Vagina (tissue), 2 donors: ENCODE data around the gene GRAMD1B. TPM values are rescaled to one million over a fixed set of nuclear protein-coding genes. Genes with fewer than 3 reads are reported as not detected.

Source experiments
- DNase-seq, 2 donors: peaks; one replicate each; pipeline ENCODE4 v3.0.0-alpha.2; 2017; ENCODE audit errors: extremely low spot score in 2 of 2
- H3K27ac ChIP-seq: fragments of 200-600 bp; sonication (generic); one replicate; pipeline ENCODE4 v1.5.1; 2019
- H3K27me3 ChIP-seq: fragments of 200-600 bp; sonication (generic); one replicate; pipeline ENCODE4 v1.5.1; 2019
- H3K36me3 ChIP-seq, 2 donors: fragments of 200-600 bp; sonication (generic); one replicate each; pipeline ENCODE4 v1.5.1; 2017 to 2019
- H3K4me1 ChIP-seq: fragments of 200-600 bp; sonication (generic); one replicate; pipeline ENCODE4 v1.5.1; 2019
- H3K4me3 ChIP-seq, 2 donors: fragments of 200-600 bp; sonication (generic); 1 replicate in 1 of 2; 2 replicates in 1 of 2; pipeline ENCODE4 v1.5.1; 2016 to 2019
- H3K9me3 ChIP-seq: fragments of 200-600 bp; sonication (generic); one replicate; pipeline ENCODE4 v1.5.1; 2019
- POLR2A ChIP-seq, 2 donors: fragments of 450-650 bp; IDR thresholded peaks; one replicate each; pipeline ENCODE4 v1.6.1; 2017; ENCODE audit warnings: antibody characterized with exemption in 2 of 2, mild to moderate bottlenecking in 2 of 2, moderate library complexity in 2 of 2
- POLR2AphosphoS5 ChIP-seq, 2 donors: sonication (generic); formaldehyde crosslinking; IDR thresholded peaks; one replicate each; pipeline ENCODE4 v1.9.0; 2017; ENCODE audit warnings: antibody characterized with exemption in 2 of 2, mild to moderate bottlenecking in 2 of 2, low read depth in 1 of 2; ENCODE audit not compliant: insufficient read depth in 1 of 2
- intact Hi-C: fragments of 100-400 bp; cut with DNase I; formaldehyde crosslinking; loops from one replicate; pipeline ENCODE4 v1.15.1; 2023
- total RNA-seq: library from RNA; depleted of rRNA; stranded (reverse); fragments of >200 nt; gene quantifications from one replicate; pipeline ENCODE4 v1.2.3, GENCODE V29; 2016
- TF ChIP-seq, protein P1 (sequence below), 3 experiments: fragments of 450-650 bp in 2 of 3; fragments of 200-600 bp in 1 of 3; sonication (generic) in 1 of 3; IDR thresholded peaks; one replicate each; pipeline ENCODE4 v1.5.1; 2017 to 2019; ENCODE audit warnings: antibody characterized with exemption in 3 of 3, mild to moderate bottlenecking in 2 of 3, moderate library complexity in 2 of 3

Gene GRAMD1B
- total RNA-seq, 1 donor from 2014 or later, result 4.9 TPM

DNA sequence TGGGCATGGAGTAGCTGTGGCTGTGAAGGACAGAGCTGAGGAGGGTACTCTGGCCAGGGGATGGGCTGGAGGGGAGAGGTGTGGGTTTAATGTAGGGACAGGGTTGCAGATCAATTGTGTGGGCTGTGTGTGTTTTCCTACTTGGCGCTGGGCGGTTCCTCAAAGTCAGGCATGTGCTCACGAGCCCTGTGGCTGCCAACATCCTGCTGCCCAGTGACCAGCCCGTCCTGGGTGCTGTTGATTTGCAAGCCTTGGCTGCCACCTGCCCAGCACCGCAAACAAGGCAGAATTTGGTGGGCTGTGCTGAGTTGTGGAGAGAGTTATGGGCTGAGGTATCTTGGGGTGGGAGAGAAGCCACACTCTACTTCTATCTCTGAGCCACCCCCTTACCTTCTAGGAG is 155.1 kb downstream of the GRAMD1B start:
- H3K9me3 ChIP-seq, result no peaks in the 10 kb centered on the region
- intact Hi-C loops, result no loop called here
- H3K4me3 ChIP-seq, result no peak overlapping the region
- H3K4me1 ChIP-seq, result peaks cover 9% of the 10 kb centered on the region
- DNase-seq, result no peak
- no peak overlapping the region for H3K27ac ChIP-seq
- no peaks in the 10 kb centered on the region for H3K36me3 ChIP-seq
- no peaks in the 10 kb centered on the region for H3K27me3 ChIP-seq
- TF ChIP-seq POLR2AphosphoS5 (IDR thresholded peaks at IDR 0.05; ENCODE audit: insufficient read depth in 1 of 2, low read depth in 1 of 2) (no peak), POLR2A (IDR thresholded peaks at IDR 0.05) (no peak)
- TF ChIP-seq, protein P1, sequence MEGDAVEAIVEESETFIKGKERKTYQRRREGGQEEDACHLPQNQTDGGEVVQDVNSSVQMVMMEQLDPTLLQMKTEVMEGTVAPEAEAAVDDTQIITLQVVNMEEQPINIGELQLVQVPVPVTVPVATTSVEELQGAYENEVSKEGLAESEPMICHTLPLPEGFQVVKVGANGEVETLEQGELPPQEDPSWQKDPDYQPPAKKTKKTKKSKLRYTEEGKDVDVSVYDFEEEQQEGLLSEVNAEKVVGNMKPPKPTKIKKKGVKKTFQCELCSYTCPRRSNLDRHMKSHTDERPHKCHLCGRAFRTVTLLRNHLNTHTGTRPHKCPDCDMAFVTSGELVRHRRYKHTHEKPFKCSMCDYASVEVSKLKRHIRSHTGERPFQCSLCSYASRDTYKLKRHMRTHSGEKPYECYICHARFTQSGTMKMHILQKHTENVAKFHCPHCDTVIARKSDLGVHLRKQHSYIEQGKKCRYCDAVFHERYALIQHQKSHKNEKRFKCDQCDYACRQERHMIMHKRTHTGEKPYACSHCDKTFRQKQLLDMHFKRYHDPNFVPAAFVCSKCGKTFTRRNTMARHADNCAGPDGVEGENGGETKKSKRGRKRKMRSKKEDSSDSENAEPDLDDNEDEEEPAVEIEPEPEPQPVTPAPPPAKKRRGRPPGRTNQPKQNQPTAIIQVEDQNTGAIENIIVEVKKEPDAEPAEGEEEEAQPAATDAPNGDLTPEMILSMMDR (IDR thresholded peaks at IDR 0.05), result no peak

DNA sequence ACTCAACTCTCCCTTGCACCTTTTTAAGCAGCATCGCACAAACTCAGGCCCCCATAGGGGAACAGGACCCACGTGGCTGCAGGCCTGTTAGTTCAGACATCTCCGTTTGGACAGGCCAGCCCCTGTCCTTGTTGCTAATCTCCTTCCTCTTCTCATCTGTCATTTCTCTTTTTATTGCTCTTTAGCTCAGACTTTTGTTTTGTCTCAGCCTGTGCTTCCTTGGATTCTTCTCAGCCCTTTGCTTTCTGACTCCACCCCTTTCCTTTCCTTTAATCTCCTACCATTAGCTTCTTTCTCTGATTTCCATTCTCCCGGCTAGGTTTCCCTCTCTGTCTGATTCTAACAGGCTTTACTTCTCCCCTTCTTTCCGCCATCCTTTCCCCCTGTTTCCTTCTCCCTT is 155.6 kb downstream of the GRAMD1B start:
- Histone ChIP-seq H3K27me3 (no peaks in the 10 kb centered on the region), H3K4me1 (peaks cover 14% of the 10 kb centered on the region), H3K27ac (no peak overlapping the region), H3K9me3 (no peaks in the 10 kb centered on the region), H3K4me3 (no peak overlapping the region), H3K36me3 (no peaks in the 10 kb centered on the region)
- TF ChIP-seq POLR2A (IDR thresholded peaks at IDR 0.05) (no peak), POLR2AphosphoS5 (IDR thresholded peaks at IDR 0.05; ENCODE audit: insufficient read depth in 1 of 2, low read depth in 1 of 2) (no peak)
- TF ChIP-seq, protein P1 (IDR thresholded peaks at IDR 0.05), result no peak
- intact Hi-C loops, result no loop called here
- DNase-seq, result no peak

DNA sequence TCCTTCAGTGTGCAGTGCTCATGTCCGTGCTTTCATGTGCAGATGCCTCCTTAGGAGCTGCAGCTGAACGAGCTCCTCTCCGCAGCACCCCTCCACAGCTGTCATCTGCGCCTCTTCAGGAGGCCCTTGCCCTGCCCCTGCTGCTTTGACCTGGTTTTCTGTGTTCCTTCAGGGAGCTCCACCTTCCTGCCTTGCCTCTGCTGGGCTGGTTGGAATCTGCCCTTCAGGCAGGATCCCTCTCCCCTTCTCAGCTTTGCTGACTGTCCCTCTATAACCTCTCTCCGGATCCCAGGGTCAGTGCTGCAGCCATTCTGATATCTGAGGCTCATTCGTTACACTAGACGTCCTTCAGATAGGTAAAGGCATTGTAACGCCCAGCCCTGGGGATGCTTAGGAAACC is 156.5 kb downstream of the GRAMD1B start:
- Histone ChIP-seq H3K9me3 (no peaks in the 10 kb centered on the region), H3K27ac (no peak overlapping the region), H3K36me3 (no peaks in the 10 kb centered on the region), H3K4me1 (peaks cover 16% of the 10 kb centered on the region), H3K27me3 (no peaks in the 10 kb centered on the region), H3K4me3 (no peak overlapping the region)
- intact Hi-C loops, result no loop called here
- DNase-seq, result no peak
- no peak for TF ChIP-seq POLR2AphosphoS5 (IDR thresholded peaks at IDR 0.05; ENCODE audit: insufficient read depth in 1 of 2, low read depth in 1 of 2)
- no peak for TF ChIP-seq POLR2A (IDR thresholded peaks at IDR 0.05)
- TF ChIP-seq, protein P1 (IDR thresholded peaks at IDR 0.05), result no peak

DNA sequence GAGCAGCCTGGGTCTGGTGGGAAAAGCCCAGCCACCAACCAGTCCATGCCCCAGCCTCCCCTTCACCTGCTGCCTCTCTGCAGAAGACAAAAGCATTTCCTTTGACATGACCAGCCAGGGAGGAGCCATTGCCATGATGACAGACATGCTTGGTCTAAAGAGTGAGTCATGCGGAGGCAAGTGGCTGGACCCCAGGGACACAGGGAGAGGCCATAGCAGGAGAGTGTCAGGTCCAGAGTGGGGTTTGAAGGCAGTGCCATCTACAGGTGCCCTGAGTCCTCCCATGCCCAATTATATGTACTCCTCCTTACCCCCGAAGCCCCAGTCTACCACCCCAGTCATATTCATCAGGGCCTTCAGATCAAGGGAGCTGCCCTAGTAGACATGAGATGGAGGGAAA is 157.0 kb downstream of the GRAMD1B start:
- Histone ChIP-seq H3K9me3 (no peaks in the 10 kb centered on the region), H3K36me3 (no peaks in the 10 kb centered on the region), H3K27ac (no peak overlapping the region), H3K4me3 (no peak overlapping the region), H3K27me3 (no peaks in the 10 kb centered on the region), H3K4me1 (peaks cover 16% of the 10 kb centered on the region)
- intact Hi-C loops, result no loop called here
- no peak for TF ChIP-seq POLR2A (IDR thresholded peaks at IDR 0.05)
- TF ChIP-seq, protein P1 (IDR thresholded peaks at IDR 0.05), result no peak
- no peak for DNase-seq

DNA sequence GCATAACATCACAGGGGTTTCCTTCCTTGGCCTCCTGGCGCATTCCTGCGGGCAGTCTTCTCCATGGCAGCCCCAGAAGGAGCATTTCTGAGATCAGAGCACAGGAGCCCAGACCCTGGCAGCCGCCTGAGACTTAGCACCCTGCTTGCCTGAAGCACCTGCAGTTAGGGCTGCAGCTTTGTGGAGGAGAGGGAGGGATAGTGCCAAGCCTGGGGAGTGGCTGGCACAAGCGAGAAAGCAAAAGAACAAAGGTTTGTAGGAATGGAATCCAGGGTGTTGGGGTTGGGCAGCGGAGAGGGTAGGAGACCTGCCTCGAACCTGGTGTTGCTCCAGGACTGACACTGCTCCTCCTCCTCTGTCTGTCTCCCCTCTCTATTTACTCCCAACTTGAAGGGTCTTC is 157.5 kb downstream of the GRAMD1B start:
- DNase-seq, result no peak
- Histone ChIP-seq H3K9me3 (no peaks in the 10 kb centered on the region), H3K27ac (no peak overlapping the region), H3K4me3 (no peak overlapping the region), H3K27me3 (no peaks in the 10 kb centered on the region), H3K36me3 (no peaks in the 10 kb centered on the region), H3K4me1 (peaks cover 16% of the 10 kb centered on the region)
- TF ChIP-seq, protein P1 (IDR thresholded peaks at IDR 0.05), result no peak
- no peak for TF ChIP-seq POLR2A (IDR thresholded peaks at IDR 0.05)
- TF ChIP-seq POLR2AphosphoS5 (IDR thresholded peaks at IDR 0.05; ENCODE audit: insufficient read depth in 1 of 2, low read depth in 1 of 2), result no peak
- intact Hi-C loops, result no loop called here
